ENCODE measurements around the gene FBXO28. TPM values are rescaled to one million over a fixed set of nuclear protein-coding genes. Genes with fewer than 3 reads are reported as not detected.

Gene FBXO28
- total and polyA plus RNA-seq, 7 donors: 10.2 to 32.7 (median 21.9) TPM

- H3K4me3 ChIP-seq: no peak overlapping the region
- WGBS, 2 donors: 92% methylated on average over 5 of the region's 5 CpGs
- intact Hi-C loops (cut with DNase I): no loop called here
- no peak for DNase-seq
- no peak overlapping the region for H3K27ac ChIP-seq
- TF ChIP-seq POLR2AphosphoS5 (IDR thresholded peaks at IDR 0.05): no peak
- TF ChIP-seq EP300 (IDR thresholded peaks at IDR 0.05): no peak
- TF ChIP-seq, protein P1, sequence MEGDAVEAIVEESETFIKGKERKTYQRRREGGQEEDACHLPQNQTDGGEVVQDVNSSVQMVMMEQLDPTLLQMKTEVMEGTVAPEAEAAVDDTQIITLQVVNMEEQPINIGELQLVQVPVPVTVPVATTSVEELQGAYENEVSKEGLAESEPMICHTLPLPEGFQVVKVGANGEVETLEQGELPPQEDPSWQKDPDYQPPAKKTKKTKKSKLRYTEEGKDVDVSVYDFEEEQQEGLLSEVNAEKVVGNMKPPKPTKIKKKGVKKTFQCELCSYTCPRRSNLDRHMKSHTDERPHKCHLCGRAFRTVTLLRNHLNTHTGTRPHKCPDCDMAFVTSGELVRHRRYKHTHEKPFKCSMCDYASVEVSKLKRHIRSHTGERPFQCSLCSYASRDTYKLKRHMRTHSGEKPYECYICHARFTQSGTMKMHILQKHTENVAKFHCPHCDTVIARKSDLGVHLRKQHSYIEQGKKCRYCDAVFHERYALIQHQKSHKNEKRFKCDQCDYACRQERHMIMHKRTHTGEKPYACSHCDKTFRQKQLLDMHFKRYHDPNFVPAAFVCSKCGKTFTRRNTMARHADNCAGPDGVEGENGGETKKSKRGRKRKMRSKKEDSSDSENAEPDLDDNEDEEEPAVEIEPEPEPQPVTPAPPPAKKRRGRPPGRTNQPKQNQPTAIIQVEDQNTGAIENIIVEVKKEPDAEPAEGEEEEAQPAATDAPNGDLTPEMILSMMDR (IDR thresholded peaks at IDR 0.05): no peak
- no peak for TF ChIP-seq POLR2A (IDR thresholded peaks at IDR 0.05)
- no peaks in the 10 kb centered on the region for H3K4me1 ChIP-seq
- no peaks in the 10 kb centered on the region for H3K27me3 ChIP-seq
- H3K9me3 ChIP-seq: no peaks in the 10 kb centered on the region
- H3K36me3 ChIP-seq: no peaks in the 10 kb centered on the region
These were observed 23.8 kb upstream of the FBXO28 start for GRCh38 chr1:224090116-224090515.

- no peak for DNase-seq
- Histone ChIP-seq H3K4me1 (no peaks in the 10 kb centered on the region), H3K27ac (no peak overlapping the region), H3K4me3 (no peak overlapping the region), H3K9me3 (no peaks in the 10 kb centered on the region), H3K36me3 (no peaks in the 10 kb centered on the region), H3K27me3 (no peaks in the 10 kb centered on the region)
- 95 to 96% methylated on average over 1 of the region's 1 CpG for WGBS, 2 donors
- TF ChIP-seq, protein P1 (IDR thresholded peaks at IDR 0.05): no peak
- no peak for TF ChIP-seq EP300 (IDR thresholded peaks at IDR 0.05)
- TF ChIP-seq POLR2A (IDR thresholded peaks at IDR 0.05): no peak
- TF ChIP-seq POLR2AphosphoS5 (IDR thresholded peaks at IDR 0.05): no peak
- intact Hi-C loops (cut with DNase I): no loop called here
These were observed 21.8 kb upstream of the FBXO28 start for GRCh38 chr1:224092111-224092510.

DNA sequence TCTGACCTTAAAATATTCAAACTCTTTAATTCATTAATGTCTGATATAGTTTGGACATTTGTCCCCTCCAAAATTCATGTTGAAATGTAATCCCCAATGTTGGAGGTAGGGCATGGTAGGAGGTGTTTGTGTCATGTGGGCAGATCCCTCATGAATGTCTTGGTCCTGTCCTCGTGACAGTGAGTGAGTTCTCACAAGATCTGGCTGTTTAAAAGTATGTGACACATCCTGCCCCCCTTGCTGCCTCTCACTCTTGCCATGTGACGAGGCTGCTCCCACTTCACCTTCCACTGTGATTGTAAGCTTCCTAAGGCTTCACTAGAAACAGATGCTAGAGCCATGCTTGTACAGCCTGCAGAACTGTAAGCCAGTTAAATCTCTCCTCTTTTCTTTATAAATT, 21.3 kb upstream of the FBXO28 start:
- Histone ChIP-seq H3K9me3 (no peaks in the 10 kb centered on the region), H3K27me3 (no peaks in the 10 kb centered on the region), H3K27ac (no peak overlapping the region), H3K4me1 (no peaks in the 10 kb centered on the region), H3K4me3 (no peak overlapping the region), H3K36me3 (no peaks in the 10 kb centered on the region)
- TF ChIP-seq, protein P1 (IDR thresholded peaks at IDR 0.05): no peak
- TF ChIP-seq POLR2AphosphoS5 (IDR thresholded peaks at IDR 0.05) (no peak), EP300 (IDR thresholded peaks at IDR 0.05) (no peak), POLR2A (IDR thresholded peaks at IDR 0.05) (no peak)
- intact Hi-C loops (cut with DNase I): no loop called here
- WGBS, 2 donors: 79 to 92% methylated on average over 2 of the region's 2 CpGs
- no peak for DNase-seq

DNA sequence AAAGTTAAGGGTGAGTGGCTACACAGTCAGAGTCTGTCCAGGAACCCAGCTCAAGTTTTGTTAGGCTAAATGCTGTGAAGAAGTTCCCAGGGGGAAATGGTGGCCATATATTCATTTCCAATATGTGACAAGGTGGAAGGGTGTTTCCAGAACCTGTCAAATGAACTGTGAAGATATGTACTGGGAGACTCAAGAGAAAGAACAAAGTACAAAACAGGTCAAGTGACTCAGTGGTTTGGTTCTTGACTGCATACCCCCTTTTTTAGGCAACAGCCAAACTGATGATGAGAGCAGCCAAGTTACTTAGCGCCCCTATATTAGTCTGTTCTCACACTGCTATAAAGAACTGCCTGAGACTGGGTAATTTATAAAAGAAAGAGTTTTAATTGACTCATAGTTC, 18.6 kb upstream of the FBXO28 start:
- Histone ChIP-seq H3K4me3 (no peak overlapping the region), H3K27me3 (no peaks in the 10 kb centered on the region), H3K9me3 (no peaks in the 10 kb centered on the region), H3K27ac (no peak overlapping the region), H3K36me3 (no peaks in the 10 kb centered on the region), H3K4me1 (no peaks in the 10 kb centered on the region)
- no peak for DNase-seq
- TF ChIP-seq POLR2A (IDR thresholded peaks at IDR 0.05) (no peak), EP300 (IDR thresholded peaks at IDR 0.05) (no peak)
- TF ChIP-seq, protein P1 (IDR thresholded peaks at IDR 0.05): no peak
- WGBS, 2 donors: 88 to 97% methylated on average over 1 of the region's 1 CpG
- intact Hi-C loops (cut with DNase I): no loop called here

DNA sequence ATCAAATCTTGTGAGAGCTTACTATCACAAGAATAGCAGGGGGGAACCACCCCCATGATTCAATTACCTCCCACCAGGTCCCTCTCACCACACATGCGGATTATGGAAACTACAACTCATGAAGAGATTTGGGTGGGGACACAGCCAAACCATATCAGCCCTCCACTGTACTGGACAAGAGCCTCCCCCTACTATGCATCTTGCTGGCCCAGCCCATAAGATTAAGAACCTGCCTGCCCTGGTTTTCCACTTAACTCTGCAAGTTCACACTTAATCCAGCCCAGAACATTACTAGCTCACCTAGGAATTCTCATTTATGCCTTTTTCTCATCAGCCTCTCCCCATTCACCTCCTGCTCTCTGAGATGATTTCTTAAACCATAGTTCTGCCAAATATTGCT, 18.0 kb upstream of the FBXO28 start:
- Histone ChIP-seq H3K27ac (no peak overlapping the region), H3K4me1 (no peaks in the 10 kb centered on the region), H3K36me3 (no peaks in the 10 kb centered on the region), H3K4me3 (no peak overlapping the region), H3K9me3 (no peaks in the 10 kb centered on the region), H3K27me3 (no peaks in the 10 kb centered on the region)
- 87 to 94% methylated on average over 1 of the region's 1 CpG for WGBS, 2 donors
- DNase-seq: no peak
- intact Hi-C loops (cut with DNase I): no loop called here
- TF ChIP-seq POLR2A (IDR thresholded peaks at IDR 0.05) (no peak), POLR2AphosphoS5 (IDR thresholded peaks at IDR 0.05) (no peak), EP300 (IDR thresholded peaks at IDR 0.05) (no peak)
- TF ChIP-seq, protein P1 (IDR thresholded peaks at IDR 0.05): no peak

Measured in sigmoid colon (tissue), 7 donors.